NCI-H2196 (cell line): ENCODE results near the gene TMEM92.
"Not testable (repeated sequence)": the region's sequence is repeated elsewhere in the genome, so short reads cannot be mapped to it uniquely, and the experiment has no call there.

ENCODE experiments used
- DNase-seq: peaks from one replicate; lab custom pipeline; 2025; ENCODE audit not compliant: unreplicated experiment; lab: John Stamatoyannopoulos, UW

The TMEM92 gene

GRCh38 chr17:50297407-50297865 lies 23.2 kb downstream of the TMEM92 start:
- DNase-seq: peak; percentile 74

- DNase-seq: no peak
Observed at GRCh38 chr17:50298018-50298417, 23.8 kb downstream of the TMEM92 start.

GRCh38 chr17:50299776-50300175 lies 25.5 kb downstream of the TMEM92 start:
- DNase-seq: no peak

GRCh38 chr17:50300824-50301223 lies 26.6 kb downstream of the TMEM92 start:
- not testable (repeated sequence) for DNase-seq

- no peak for DNase-seq
Observed at GRCh38 chr17:50301891-50302584, 27.8 kb downstream of the TMEM92 start.

- no peak for DNase-seq
Observed at GRCh38 chr17:50303051-50303450, 28.8 kb downstream of the TMEM92 start.

GRCh38 chr17:50303596-50303995 lies 29.3 kb downstream of the TMEM92 start:
- DNase-seq: no peak

- DNase-seq: no peak
Observed at GRCh38 chr17:50304781-50305404, 30.6 kb downstream of the TMEM92 start.

GRCh38 chr17:50307654-50308053 lies 33.4 kb downstream of the TMEM92 start:
- no peak for DNase-seq

- no peak for DNase-seq
Observed at GRCh38 chr17:50308666-50309065, 34.4 kb downstream of the TMEM92 start.

GRCh38 chr17:50310455-50311111 lies 36.3 kb downstream of the TMEM92 start:
- DNase-seq: no peak

- DNase-seq: no peak
Observed at GRCh38 chr17:50311112-50311460, 36.8 kb downstream of the TMEM92 start.

GRCh38 chr17:50311483-50311882 lies 37.2 kb downstream of the TMEM92 start:
- no peak for DNase-seq

- no peak for DNase-seq
Observed at GRCh38 chr17:50312308-50312707, 38.0 kb downstream of the TMEM92 start.

- DNase-seq: no peak
Observed at GRCh38 chr17:50314456-50315011, 40.3 kb downstream of the TMEM92 start.

GRCh38 chr17:50316016-50316587 lies 41.8 kb downstream of the TMEM92 start:
- no peak for DNase-seq

GRCh38 chr17:50316660-50317059 lies 42.4 kb downstream of the TMEM92 start:
- DNase-seq: not testable (repeated sequence)

GRCh38 chr17:50317121-50317520 lies 42.9 kb downstream of the TMEM92 start:
- DNase-seq: no peak

GRCh38 chr17:50318501-50319285 lies 44.4 kb downstream of the TMEM92 start:
- DNase-seq: no peak

- DNase-seq: no peak
Observed at GRCh38 chr17:50319306-50320004, 45.2 kb downstream of the TMEM92 start.
